NB4 (cell line): ENCODE results near the gene CDCP2.

Experiments
- CTCF ChIP-seq: IDR thresholded peaks from one replicate; pipeline ENCODE4 v1.5.1; 2012; ENCODE audit warnings: low read depth, low read length
- POLR2A ChIP-seq: IDR thresholded peaks from 2 replicates; pipeline ENCODE4 v1.6.1; 2011; ENCODE audit warnings: mild to moderate bottlenecking; ENCODE audit not compliant: insufficient read length; ENCODE audit errors: extremely low read depth

DNA sequence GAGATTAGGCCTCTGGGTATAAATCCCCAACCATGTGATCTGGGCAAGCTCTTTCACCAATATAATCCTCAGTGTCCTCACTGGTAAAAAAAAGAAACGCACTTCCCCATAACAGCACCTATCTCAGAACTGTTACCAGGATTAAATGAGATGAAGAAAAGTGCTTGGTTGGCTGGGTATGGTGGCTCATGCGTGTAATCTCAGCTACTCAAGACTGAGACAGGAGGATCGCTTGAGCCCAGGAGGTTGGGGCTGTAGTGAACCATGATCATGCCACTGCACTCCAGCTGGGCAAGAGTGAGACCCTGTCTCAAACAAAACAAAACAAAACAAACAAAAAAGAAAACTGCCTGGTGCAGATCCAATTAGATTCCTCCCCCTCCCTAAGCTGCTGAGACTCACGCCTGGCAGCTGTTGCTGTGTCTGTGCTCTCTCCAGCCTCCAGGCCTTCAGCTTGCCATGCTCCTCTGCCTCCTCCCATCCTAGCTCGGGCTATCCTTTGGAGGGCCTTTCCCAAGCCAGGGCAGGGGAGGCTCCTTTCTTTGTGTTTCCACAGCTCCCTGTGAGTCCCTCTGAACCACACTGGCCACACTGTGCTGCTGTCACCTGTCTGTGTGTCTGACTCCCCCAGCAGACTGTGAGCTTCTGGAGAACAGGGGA is 28.0 kb upstream of the CDCP2 start:
- TF ChIP-seq CTCF = no peak
- TF ChIP-seq POLR2A = no peak
